Keratinocyte (primary cell): ENCODE measurements around the gene ZNF407.

Experiments used
- CTCF ChIP-seq, 3 experiments: IDR thresholded peaks in 1 of 3; conservative IDR thresholded peaks in 1 of 3; optimal IDR thresholded peaks in 1 of 3; 2 replicates in 2 of 3; 3 replicates in 1 of 3; pipeline versions ENCODE3 to v1.5.1; 2011; ENCODE audit warnings: low read length in 3 of 3, mild to moderate bottlenecking in 3 of 3, moderate library complexity in 2 of 3, control low read depth in 1 of 3, inconsistent platforms in 1 of 3; ENCODE audit not compliant: insufficient read depth in 2 of 3; ENCODE audit errors: extremely low read depth in 1 of 3
- EZH2 ChIP-seq: IDR thresholded peaks from one replicate; pipeline ENCODE4 v1.6.1; 2012; ENCODE audit warnings: inconsistent platforms, mild to moderate bottlenecking, low read length, moderate library complexity

GRCh38 chr18:75066021-75066880, 468.6 kb downstream of the ZNF407 start:
- no peak for TF ChIP-seq CTCF (optimal IDR thresholded peaks at IDR 0.05 in 1 of 3, IDR thresholded peaks at IDR 0.05 in 1 of 3, conservative IDR thresholded peaks at IDR 0.05 in 1 of 3; ENCODE audit: extremely low read depth in 1 of 3, insufficient read depth in 2 of 3, low read length in 3 of 3)
- TF ChIP-seq EZH2: no peak
